ENCODE data around the gene ZNF224. TPM values are rescaled to one million over a fixed set of nuclear protein-coding genes. Genes with fewer than 3 reads are reported as not detected.

Gene ZNF224
- total and polyA plus RNA-seq, 2 of the 8 experiments (the other 6 are each of a cell fraction or from before 2014, with no cell fraction given) = 3.7 to 17.2 TPM

- 0 out of 2 replicates have a peak, but pooled peaks have one; percentile 9 for TF ChIP-seq TEAD4 (IDR thresholded peaks at IDR 0.05; ENCODE audit: low read depth, low read length)
- no peak for TF ChIP-seq FOSL1 (IDR thresholded peaks at IDR 0.05; ENCODE audit: insufficient read depth, low read depth, low read length)
Measured at GRCh38 chr19:44113138-44113783, 19.1 kb downstream of the ZNF224 start, which contains the start of gene ZNF225 (continued).

Data from H1 (cell line).